BE2C (cell line): Measurements from ENCODE around the gene DDX19B.
"Not testable (repeated sequence)": the region's sequence is repeated elsewhere in the genome, so short reads cannot be mapped to it uniquely, and the experiment has no call there.

Source experiments
- DNase-seq: peaks from one replicate; pipeline ENCODE4 v3.0.0-alpha.2; 2020
- H3K27me3 ChIP-seq: fragments of 250-450 bp; sonication (Bioruptor Pico); 2 replicates; pipeline ENCODE4 v1.5.1; 2020; ENCODE audit warnings: mild to moderate bottlenecking
- H3K36me3 ChIP-seq: fragments of 250-450 bp; sonication (Bioruptor Pico); 2 replicates; pipeline ENCODE4 v1.5.1; 2020; ENCODE audit warnings: mild to moderate bottlenecking
- H3K4me1 ChIP-seq: fragments of 250-450 bp; sonication (Bioruptor Pico); 2 replicates; pipeline ENCODE4 v1.5.1; 2020
- H3K4me3 ChIP-seq: 2 replicates; pipeline ENCODE4 v1.5.1; 2011; ENCODE audit warnings: low read depth, low read length
- H3K9me3 ChIP-seq: fragments of 250-450 bp; sonication (Bioruptor Pico); 2 replicates; pipeline ENCODE4 v1.5.1; 2020
- CTCF ChIP-seq: IDR thresholded peaks from 2 replicates; pipeline ENCODE4 v1.5.1; 2012; ENCODE audit warnings: mild to moderate bottlenecking, low read depth, low read length

Gene DDX19B

GRCh38 chr16:70370145-70370544, 71.2 kb downstream of the DDX19B start:
- TF ChIP-seq CTCF: peak; percentile 75
- H3K9me3 ChIP-seq, H3K4me3 ChIP-seq, H3K4me1 ChIP-seq, H3K27me3 ChIP-seq: not testable (repeated sequence)
- peaks cover 68% of the 10 kb centered on the region for H3K36me3 ChIP-seq
- DNase-seq: peak; percentile 57

GRCh38 chr16:70370924-70371323, 71.9 kb downstream of the DDX19B start:
- Histone ChIP-seq H3K36me3 (peaks cover 73% of the 10 kb centered on the region), H3K9me3 (no peaks in the 10 kb centered on the region), H3K27me3 (no peaks in the 10 kb centered on the region), H3K4me3 (no peak overlapping the region), H3K4me1 (no peaks in the 10 kb centered on the region)
- no peak for DNase-seq
- TF ChIP-seq CTCF: no peak

GRCh38 chr16:70372921-70373728, 74.1 kb downstream of the DDX19B start:
- Histone ChIP-seq H3K36me3 (peaks cover 69% of the 10 kb centered on the region), H3K4me3 (no peak overlapping the region), H3K4me1 (no peaks in the 10 kb centered on the region), H3K27me3 (no peaks in the 10 kb centered on the region), H3K9me3 (no peaks in the 10 kb centered on the region)
- DNase-seq: no peak
- TF ChIP-seq CTCF: no peak

- TF ChIP-seq CTCF: no peak
- no peak overlapping the region for H3K4me3 ChIP-seq
- H3K4me1 ChIP-seq: no peaks in the 10 kb centered on the region
- H3K27me3 ChIP-seq: no peaks in the 10 kb centered on the region
- H3K9me3 ChIP-seq: no peaks in the 10 kb centered on the region
- DNase-seq: no peak
- peaks cover 72% of the 10 kb centered on the region for H3K36me3 ChIP-seq
Observed at GRCh38 chr16:70374213-70374612, 75.2 kb downstream of the DDX19B start.

- DNase-seq: no peak
- Histone ChIP-seq H3K9me3 (no peaks in the 10 kb centered on the region), H3K27me3 (no peaks in the 10 kb centered on the region), H3K36me3 (peaks cover 58% of the 10 kb centered on the region), H3K4me1 (no peaks in the 10 kb centered on the region), H3K4me3 (no peak overlapping the region)
- no peak for TF ChIP-seq CTCF
Observed at GRCh38 chr16:70375636-70376611, 76.9 kb downstream of the DDX19B start.
